GM12878 (cell line): ENCODE measurements around the gene RGS1.

Experiments
- EZH2 ChIP-seq: IDR thresholded peaks from 2 replicates; pipeline ENCODE4 v1.6.1; 2012; ENCODE audit warnings: low read depth, mild to moderate bottlenecking, control low read depth, inconsistent platforms, low read length, borderline replicate concordance; ENCODE audit not compliant: control insufficient read depth
- HDAC2 ChIP-seq: fragments of 200-600 bp; sonication (generic); IDR thresholded peaks from 2 replicates; pipeline ENCODE4 v1.6.1; 2017
- MXI1 ChIP-seq: fragments of 150-350 bp; IDR thresholded peaks from 2 replicates; pipeline ENCODE4 v1.6.1; 2011; ENCODE audit warnings: low read depth, mild to moderate bottlenecking, inconsistent platforms, low read length, improper control_type of control experiment
- RAD51 ChIP-seq: fragments of 450-650 bp; IDR thresholded peaks from 2 replicates; pipeline ENCODE4 v1.6.1; 2016; ENCODE audit warnings: moderate library complexity, mild to moderate bottlenecking, inconsistent platforms
- RCOR1 ChIP-seq: conservative IDR thresholded peaks from 2 replicates; pipeline ENCODE4 v1.6.1; 2012; ENCODE audit warnings: low read depth, low read length, improper control_type of control experiment
- RFX5 ChIP-seq: IDR thresholded peaks from 2 replicates; pipeline ENCODE4 v1.6.1; 2011; ENCODE audit warnings: low read depth, low read length, improper control_type of control experiment
- SIN3A ChIP-seq: IDR thresholded peaks from 2 replicates; pipeline ENCODE4 v1.6.1; 2012; ENCODE audit warnings: low read depth, low read length, improper control_type of control experiment
- SUPT20H ChIP-seq: IDR thresholded peaks from 2 replicates; pipeline ENCODE4 v1.6.1; 2011; ENCODE audit warnings: low read depth, mild to moderate bottlenecking, low read length, moderate library complexity, borderline replicate concordance; ENCODE audit not compliant: control insufficient read depth
- TF ChIP-seq, protein P1 (sequence below): IDR thresholded peaks from 2 replicates; pipeline ENCODE4 v1.6.1; 2012; ENCODE audit warnings: low read length, inconsistent platforms
- TF ChIP-seq, protein P2 (sequence below), 3 experiments: IDR thresholded peaks in 2 of 3; conservative IDR thresholded peaks in 1 of 3; 2 replicates each; pipeline ENCODE4 v1.5.1; 2011; ENCODE audit warnings: low read depth in 3 of 3, low read length in 3 of 3, mild to moderate bottlenecking in 3 of 3, control low read depth in 2 of 3, moderate library complexity in 2 of 3, inconsistent platforms in 1 of 3, mixed read lengths in 1 of 3; ENCODE audit not compliant: control insufficient read depth in 2 of 3, insufficient read depth in 1 of 3; ENCODE audit errors: extremely low read depth in 1 of 3
- TF ChIP-seq, protein P3 (sequence below): fragments of 450-650 bp; IDR thresholded peaks from 2 replicates; pipeline ENCODE4 v1.6.1; 2017; ENCODE audit warnings: mild to moderate bottlenecking

DNA sequence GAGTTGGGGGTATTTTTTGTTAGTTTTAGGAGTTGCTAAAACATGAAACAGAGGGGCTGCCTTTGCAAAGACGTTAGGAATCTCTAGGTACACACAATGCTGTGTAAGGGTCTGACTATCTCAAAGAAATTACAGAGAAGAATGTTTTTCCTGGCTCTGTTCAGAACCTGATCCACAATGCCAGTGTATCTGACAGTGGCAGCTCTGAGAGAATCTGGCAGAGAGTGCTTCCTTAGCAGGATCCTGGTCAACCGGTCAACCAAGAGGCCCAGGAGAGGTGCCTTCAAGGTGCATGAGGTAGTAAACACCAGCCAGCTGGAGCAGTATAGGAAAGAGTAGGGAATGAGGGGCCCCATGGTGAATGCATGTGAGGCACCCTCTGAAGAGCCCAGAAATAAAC, 40.9 kb upstream of the RGS1 start:
- no peak for TF ChIP-seq HDAC2
- TF ChIP-seq, protein P1, sequence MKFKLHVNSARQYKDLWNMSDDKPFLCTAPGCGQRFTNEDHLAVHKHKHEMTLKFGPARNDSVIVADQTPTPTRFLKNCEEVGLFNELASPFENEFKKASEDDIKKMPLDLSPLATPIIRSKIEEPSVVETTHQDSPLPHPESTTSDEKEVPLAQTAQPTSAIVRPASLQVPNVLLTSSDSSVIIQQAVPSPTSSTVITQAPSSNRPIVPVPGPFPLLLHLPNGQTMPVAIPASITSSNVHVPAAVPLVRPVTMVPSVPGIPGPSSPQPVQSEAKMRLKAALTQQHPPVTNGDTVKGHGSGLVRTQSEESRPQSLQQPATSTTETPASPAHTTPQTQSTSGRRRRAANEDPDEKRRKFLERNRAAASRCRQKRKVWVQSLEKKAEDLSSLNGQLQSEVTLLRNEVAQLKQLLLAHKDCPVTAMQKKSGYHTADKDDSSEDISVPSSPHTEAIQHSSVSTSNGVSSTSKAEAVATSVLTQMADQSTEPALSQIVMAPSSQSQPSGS, result no peak
- TF ChIP-seq RFX5, result no peak
- no peak for TF ChIP-seq MXI1
- TF ChIP-seq SIN3A, result no peak
- no peak for TF ChIP-seq RCOR1
- TF ChIP-seq SUPT20H, result no peak
- TF ChIP-seq, protein P2, sequence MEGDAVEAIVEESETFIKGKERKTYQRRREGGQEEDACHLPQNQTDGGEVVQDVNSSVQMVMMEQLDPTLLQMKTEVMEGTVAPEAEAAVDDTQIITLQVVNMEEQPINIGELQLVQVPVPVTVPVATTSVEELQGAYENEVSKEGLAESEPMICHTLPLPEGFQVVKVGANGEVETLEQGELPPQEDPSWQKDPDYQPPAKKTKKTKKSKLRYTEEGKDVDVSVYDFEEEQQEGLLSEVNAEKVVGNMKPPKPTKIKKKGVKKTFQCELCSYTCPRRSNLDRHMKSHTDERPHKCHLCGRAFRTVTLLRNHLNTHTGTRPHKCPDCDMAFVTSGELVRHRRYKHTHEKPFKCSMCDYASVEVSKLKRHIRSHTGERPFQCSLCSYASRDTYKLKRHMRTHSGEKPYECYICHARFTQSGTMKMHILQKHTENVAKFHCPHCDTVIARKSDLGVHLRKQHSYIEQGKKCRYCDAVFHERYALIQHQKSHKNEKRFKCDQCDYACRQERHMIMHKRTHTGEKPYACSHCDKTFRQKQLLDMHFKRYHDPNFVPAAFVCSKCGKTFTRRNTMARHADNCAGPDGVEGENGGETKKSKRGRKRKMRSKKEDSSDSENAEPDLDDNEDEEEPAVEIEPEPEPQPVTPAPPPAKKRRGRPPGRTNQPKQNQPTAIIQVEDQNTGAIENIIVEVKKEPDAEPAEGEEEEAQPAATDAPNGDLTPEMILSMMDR (IDR thresholded peaks at IDR 0.05 in 2 of 3, conservative IDR thresholded peaks at IDR 0.05 in 1 of 3; ENCODE audit: control insufficient read depth in 2 of 3, extremely low read depth in 1 of 3, insufficient read depth in 1 of 3, low read depth in 3 of 3, low read length in 3 of 3), result no peak
- TF ChIP-seq, protein P3, sequence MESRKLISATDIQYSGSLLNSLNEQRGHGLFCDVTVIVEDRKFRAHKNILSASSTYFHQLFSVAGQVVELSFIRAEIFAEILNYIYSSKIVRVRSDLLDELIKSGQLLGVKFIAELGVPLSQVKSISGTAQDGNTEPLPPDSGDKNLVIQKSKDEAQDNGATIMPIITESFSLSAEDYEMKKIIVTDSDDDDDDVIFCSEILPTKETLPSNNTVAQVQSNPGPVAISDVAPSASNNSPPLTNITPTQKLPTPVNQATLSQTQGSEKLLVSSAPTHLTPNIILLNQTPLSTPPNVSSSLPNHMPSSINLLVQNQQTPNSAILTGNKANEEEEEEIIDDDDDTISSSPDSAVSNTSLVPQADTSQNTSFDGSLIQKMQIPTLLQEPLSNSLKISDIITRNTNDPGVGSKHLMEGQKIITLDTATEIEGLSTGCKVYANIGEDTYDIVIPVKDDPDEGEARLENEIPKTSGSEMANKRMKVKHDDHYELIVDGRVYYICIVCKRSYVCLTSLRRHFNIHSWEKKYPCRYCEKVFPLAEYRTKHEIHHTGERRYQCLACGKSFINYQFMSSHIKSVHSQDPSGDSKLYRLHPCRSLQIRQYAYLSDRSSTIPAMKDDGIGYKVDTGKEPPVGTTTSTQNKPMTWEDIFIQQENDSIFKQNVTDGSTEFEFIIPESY, result no peak
- no peak for TF ChIP-seq EZH2
- no peak for TF ChIP-seq RAD51
